ENCODE measurements around the gene EFCAB8.

Gene EFCAB8

GRCh38 chr20:32924781-32925180 lies 66.1 kb downstream of the EFCAB8 start:
- DNase-seq, result no peak
- no peak overlapping the region for H4K8ac ChIP-seq (ENCODE audit: low read length)
- no peak overlapping the region for H3K14ac ChIP-seq (ENCODE audit: low read length in 2 of 2)
- H2BK12ac ChIP-seq (ENCODE audit: low read length in 2 of 2), result no peak overlapping the region
- no peak overlapping the region for H3K23ac ChIP-seq (ENCODE audit: low read length in 2 of 2)
- no peaks in the 10 kb centered on the region for H3K4me1 ChIP-seq (ENCODE audit: control insufficient read depth, insufficient read depth, low read depth, low read length)
- no peak overlapping the region for H3K4ac ChIP-seq (ENCODE audit: low read depth in 1 of 2, low read length in 2 of 2)
- WGBS, result 100% methylated on average over 1 of the region's 1 CpG
- H2BK120ac ChIP-seq (ENCODE audit: low read depth, low read length), result no peak overlapping the region
- no peak overlapping the region for H2AK5ac ChIP-seq (ENCODE audit: low read length, severe bottlenecking)
- no peaks in the 10 kb centered on the region for H3K9me3 ChIP-seq (ENCODE audit: control insufficient read depth, low read length)
- no peaks in the 10 kb centered on the region for H3K79me1 ChIP-seq (replicated peaks; ENCODE audit: low read length, poor library complexity, severe bottlenecking)
- no peak overlapping the region for H3K4me3 ChIP-seq (ENCODE audit: insufficient read depth in 1 of 2, low read depth in 1 of 2, low read length in 2 of 2)
- no peaks in the 10 kb centered on the region for H3K36me3 ChIP-seq (ENCODE audit: control insufficient read depth in 1 of 2, insufficient read depth in 2 of 2, low read depth in 1 of 2, low read length in 2 of 2)
- no peak overlapping the region for H3K18ac ChIP-seq (ENCODE audit: low read depth in 1 of 2, low read length in 2 of 2)
- no peak overlapping the region for H2BK15ac ChIP-seq (ENCODE audit: low read depth, poor library complexity, severe bottlenecking)
- no peak overlapping the region for H3K4me2 ChIP-seq (ENCODE audit: low read length, poor library complexity, severe bottlenecking)
- no peak overlapping the region for H3K9ac ChIP-seq (ENCODE audit: low read length)
- H3K27me3 ChIP-seq (ENCODE audit: control insufficient read depth in 1 of 2, insufficient read depth in 1 of 2, low read length in 2 of 2), result peaks cover 3 to 10% of the 10 kb centered on the region in 2 experiments
- no peak overlapping the region for H4K91ac ChIP-seq (ENCODE audit: low read length)
- H3K27ac ChIP-seq (ENCODE audit: low read length, poor library complexity, severe bottlenecking), result no peak overlapping the region
- H2BK5ac ChIP-seq (ENCODE audit: low read depth, low read length, poor library complexity, severe bottlenecking), result no peak overlapping the region
- no peak overlapping the region for H2AFZ ChIP-seq (ENCODE audit: low read depth, low read length)

- 88% methylated on average over 16 of the region's 17 CpGs for WGBS
- Histone ChIP-seq H2BK12ac (ENCODE audit: low read length in 2 of 2) (no peak overlapping the region), H3K27me3 (ENCODE audit: control insufficient read depth in 1 of 2, insufficient read depth in 1 of 2, low read length in 2 of 2) (peaks cover 3 to 13% of the 10 kb centered on the region in 2 experiments), H3K27ac (ENCODE audit: low read length, poor library complexity, severe bottlenecking) (no peak overlapping the region), H2AK5ac (ENCODE audit: low read length, severe bottlenecking) (no peak overlapping the region), H2BK120ac (ENCODE audit: low read depth, low read length) (no peak overlapping the region), H2BK15ac (ENCODE audit: low read depth, poor library complexity, severe bottlenecking) (no peak overlapping the region), H4K91ac (ENCODE audit: low read length) (no peak overlapping the region), H3K4me1 (ENCODE audit: control insufficient read depth, insufficient read depth, low read depth, low read length) (no peaks in the 10 kb centered on the region), H3K36me3 (ENCODE audit: control insufficient read depth in 1 of 2, insufficient read depth in 2 of 2, low read depth in 1 of 2, low read length in 2 of 2) (no peaks in the 10 kb centered on the region), H3K79me1 (replicated peaks; ENCODE audit: low read length, poor library complexity, severe bottlenecking) (no peaks in the 10 kb centered on the region), H3K14ac (ENCODE audit: low read length in 2 of 2) (peak overlapping the region in 1 of 2 experiments; percentile 1), H4K8ac (ENCODE audit: low read length) (no peak overlapping the region), H2BK5ac (ENCODE audit: low read depth, low read length, poor library complexity, severe bottlenecking) (no peak overlapping the region), H3K4me3 (ENCODE audit: insufficient read depth in 1 of 2, low read depth in 1 of 2, low read length in 2 of 2) (no peak overlapping the region), H3K9me3 (ENCODE audit: control insufficient read depth, low read length) (no peaks in the 10 kb centered on the region), H2AFZ (ENCODE audit: low read depth, low read length) (no peak overlapping the region), H3K4ac (ENCODE audit: low read depth in 1 of 2, low read length in 2 of 2) (no peak overlapping the region), H3K18ac (ENCODE audit: low read depth in 1 of 2, low read length in 2 of 2) (no peak overlapping the region), H3K9ac (ENCODE audit: low read length) (no peak overlapping the region), H3K4me2 (ENCODE audit: low read length, poor library complexity, severe bottlenecking) (no peak overlapping the region), H3K23ac (ENCODE audit: low read length in 2 of 2) (no peak overlapping the region)
- no peak for DNase-seq
Measured at GRCh38 chr20:32925481-32926196, 66.9 kb downstream of the EFCAB8 start.

- Histone ChIP-seq H3K4ac (ENCODE audit: low read depth in 1 of 2, low read length in 2 of 2) (no peak overlapping the region), H2BK12ac (ENCODE audit: low read length in 2 of 2) (no peak overlapping the region), H2AK5ac (ENCODE audit: low read length, severe bottlenecking) (no peak overlapping the region), H3K4me3 (ENCODE audit: insufficient read depth in 1 of 2, low read depth in 1 of 2, low read length in 2 of 2) (no peak overlapping the region), H3K27ac (ENCODE audit: low read length, poor library complexity, severe bottlenecking) (no peak overlapping the region), H3K14ac (ENCODE audit: low read length in 2 of 2) (no peak overlapping the region), H4K91ac (ENCODE audit: low read length) (no peak overlapping the region), H3K4me1 (ENCODE audit: control insufficient read depth, insufficient read depth, low read depth, low read length) (no peaks in the 10 kb centered on the region), H2BK5ac (ENCODE audit: low read depth, low read length, poor library complexity, severe bottlenecking) (no peak overlapping the region), H2AFZ (ENCODE audit: low read depth, low read length) (no peak overlapping the region), H2BK15ac (ENCODE audit: low read depth, poor library complexity, severe bottlenecking) (no peak overlapping the region), H3K18ac (ENCODE audit: low read depth in 1 of 2, low read length in 2 of 2) (no peak overlapping the region), H3K9ac (ENCODE audit: low read length) (no peak overlapping the region), H3K4me2 (ENCODE audit: low read length, poor library complexity, severe bottlenecking) (no peak overlapping the region), H3K9me3 (ENCODE audit: control insufficient read depth, low read length) (no peaks in the 10 kb centered on the region), H3K23ac (ENCODE audit: low read length in 2 of 2) (no peak overlapping the region), H2BK120ac (ENCODE audit: low read depth, low read length) (no peak overlapping the region), H3K36me3 (ENCODE audit: control insufficient read depth in 1 of 2, insufficient read depth in 2 of 2, low read depth in 1 of 2, low read length in 2 of 2) (no peaks in the 10 kb centered on the region), H4K8ac (ENCODE audit: low read length) (no peak overlapping the region), H3K27me3 (ENCODE audit: control insufficient read depth in 1 of 2, insufficient read depth in 1 of 2, low read length in 2 of 2) (peaks cover 0 to 11% of the 10 kb centered on the region in 2 experiments), H3K79me1 (replicated peaks; ENCODE audit: low read length, poor library complexity, severe bottlenecking) (no peaks in the 10 kb centered on the region)
- no peak for DNase-seq
- WGBS, result 80% methylated on average over 1 of the region's 3 CpGs
Measured at GRCh38 chr20:32929162-32929561, 70.4 kb downstream of the EFCAB8 start.

- Histone ChIP-seq H3K36me3 (ENCODE audit: control insufficient read depth in 1 of 2, insufficient read depth in 2 of 2, low read depth in 1 of 2, low read length in 2 of 2) (no peaks in the 10 kb centered on the region), H3K9ac (ENCODE audit: low read length) (no peak overlapping the region), H2BK15ac (ENCODE audit: low read depth, poor library complexity, severe bottlenecking) (no peak overlapping the region), H2BK12ac (ENCODE audit: low read length in 2 of 2) (no peak overlapping the region), H3K4ac (ENCODE audit: low read depth in 1 of 2, low read length in 2 of 2) (no peak overlapping the region), H2BK5ac (ENCODE audit: low read depth, low read length, poor library complexity, severe bottlenecking) (no peak overlapping the region), H2BK120ac (ENCODE audit: low read depth, low read length) (no peak overlapping the region), H3K4me3 (ENCODE audit: insufficient read depth in 1 of 2, low read depth in 1 of 2, low read length in 2 of 2) (peak overlapping the region in 1 of 2 experiments; percentile 20), H3K9me3 (ENCODE audit: control insufficient read depth, low read length) (no peaks in the 10 kb centered on the region), H3K23ac (ENCODE audit: low read length in 2 of 2) (no peak overlapping the region), H2AFZ (ENCODE audit: low read depth, low read length) (no peak overlapping the region), H3K4me2 (ENCODE audit: low read length, poor library complexity, severe bottlenecking) (no peak overlapping the region), H3K14ac (ENCODE audit: low read length in 2 of 2) (peak overlapping the region in 1 of 2 experiments; percentile 7), H4K91ac (ENCODE audit: low read length) (peak overlapping the region; percentile 78), H4K8ac (ENCODE audit: low read length) (no peak overlapping the region), H2AK5ac (ENCODE audit: low read length, severe bottlenecking) (no peak overlapping the region), H3K18ac (ENCODE audit: low read depth in 1 of 2, low read length in 2 of 2) (no peak overlapping the region), H3K27ac (ENCODE audit: low read length, poor library complexity, severe bottlenecking) (no peak overlapping the region), H3K79me1 (replicated peaks; ENCODE audit: low read length, poor library complexity, severe bottlenecking) (no peaks in the 10 kb centered on the region), H3K27me3 (ENCODE audit: control insufficient read depth in 1 of 2, insufficient read depth in 1 of 2, low read length in 2 of 2) (peaks cover 0 to 7% of the 10 kb centered on the region in 2 experiments), H3K4me1 (ENCODE audit: control insufficient read depth, insufficient read depth, low read depth, low read length) (no peaks in the 10 kb centered on the region)
- DNase-seq, result no peak
- 82% methylated on average over 10 of the region's 10 CpGs for WGBS
Measured at GRCh38 chr20:32930181-32930580, 71.5 kb downstream of the EFCAB8 start.
